ENCODE results near the gene ANO8. TPM values are rescaled to one million over a fixed set of nuclear protein-coding genes. Genes with fewer than 3 reads are reported as not detected.

ANO8 gene
- total RNA-seq, 6 experiments from 2014 or later: 5.0 to 8.8 (median 6.6) TPM

DNA sequence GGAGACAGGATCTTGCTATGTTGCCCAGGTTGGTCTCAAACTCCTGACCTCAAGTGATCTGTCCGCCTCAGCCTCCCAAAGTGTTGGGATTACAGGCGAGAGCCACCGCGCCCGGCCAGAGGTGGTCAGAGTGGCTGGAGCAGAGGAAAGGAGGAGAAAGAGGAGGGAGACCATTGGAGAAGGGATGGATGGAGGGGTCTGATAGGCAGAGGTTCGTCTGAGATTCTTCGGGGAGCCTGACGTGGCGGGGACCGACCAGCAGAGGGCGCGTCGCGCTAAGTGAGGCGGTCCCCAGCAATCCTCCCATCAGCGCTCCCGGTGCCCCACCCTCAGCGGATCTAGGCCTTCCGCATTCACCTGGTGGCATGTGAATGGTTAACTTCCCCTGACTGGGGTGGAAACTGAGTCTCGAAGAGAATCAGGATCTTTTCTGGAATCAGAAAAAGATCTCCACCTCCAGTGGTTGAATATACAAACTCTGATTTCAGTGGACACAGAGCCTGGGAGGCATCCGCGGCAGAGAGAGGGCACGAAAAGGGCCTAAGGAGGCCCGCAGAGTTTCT is 11.5 kb upstream of the ANO8 start:
- Histone ChIP-seq H3K27me3 (no peaks in the 10 kb centered on the region), H3K36me3 (no peaks in the 10 kb centered on the region), H3K27ac (no peak overlapping the region), H3K4me1 (peaks cover 0 to 3% (median 1%) of the 10 kb centered on the region in 4 donors), H3K4me3 (no peak overlapping the region), H3K9me3 (no peaks in the 10 kb centered on the region)
- intact Hi-C loops (cut with DNase I): loop anchor here (5.0 to 10.0 kb wide), 2 partner anchors 41 to 109 kb away; no protein-coding TSS in a partner anchor
- peak in 2 of 3 donors; percentile 74 to 78 for DNase-seq
- ATAC-seq: peak; percentile 90 to 95 (median 92)
- 13% methylated on average over 21 of the region's 24 CpGs for WGBS (ENCODE audit: insufficient coverage, low coverage, low lambda C conversion rate, missing lambda C conversion rate)
- TF ChIP-seq, protein P1, sequence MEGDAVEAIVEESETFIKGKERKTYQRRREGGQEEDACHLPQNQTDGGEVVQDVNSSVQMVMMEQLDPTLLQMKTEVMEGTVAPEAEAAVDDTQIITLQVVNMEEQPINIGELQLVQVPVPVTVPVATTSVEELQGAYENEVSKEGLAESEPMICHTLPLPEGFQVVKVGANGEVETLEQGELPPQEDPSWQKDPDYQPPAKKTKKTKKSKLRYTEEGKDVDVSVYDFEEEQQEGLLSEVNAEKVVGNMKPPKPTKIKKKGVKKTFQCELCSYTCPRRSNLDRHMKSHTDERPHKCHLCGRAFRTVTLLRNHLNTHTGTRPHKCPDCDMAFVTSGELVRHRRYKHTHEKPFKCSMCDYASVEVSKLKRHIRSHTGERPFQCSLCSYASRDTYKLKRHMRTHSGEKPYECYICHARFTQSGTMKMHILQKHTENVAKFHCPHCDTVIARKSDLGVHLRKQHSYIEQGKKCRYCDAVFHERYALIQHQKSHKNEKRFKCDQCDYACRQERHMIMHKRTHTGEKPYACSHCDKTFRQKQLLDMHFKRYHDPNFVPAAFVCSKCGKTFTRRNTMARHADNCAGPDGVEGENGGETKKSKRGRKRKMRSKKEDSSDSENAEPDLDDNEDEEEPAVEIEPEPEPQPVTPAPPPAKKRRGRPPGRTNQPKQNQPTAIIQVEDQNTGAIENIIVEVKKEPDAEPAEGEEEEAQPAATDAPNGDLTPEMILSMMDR (IDR thresholded peaks at IDR 0.05): peak; percentile 91 to 97 (median 94)
- no peak for TF ChIP-seq POLR2A (IDR thresholded peaks at IDR 0.05)

DNA sequence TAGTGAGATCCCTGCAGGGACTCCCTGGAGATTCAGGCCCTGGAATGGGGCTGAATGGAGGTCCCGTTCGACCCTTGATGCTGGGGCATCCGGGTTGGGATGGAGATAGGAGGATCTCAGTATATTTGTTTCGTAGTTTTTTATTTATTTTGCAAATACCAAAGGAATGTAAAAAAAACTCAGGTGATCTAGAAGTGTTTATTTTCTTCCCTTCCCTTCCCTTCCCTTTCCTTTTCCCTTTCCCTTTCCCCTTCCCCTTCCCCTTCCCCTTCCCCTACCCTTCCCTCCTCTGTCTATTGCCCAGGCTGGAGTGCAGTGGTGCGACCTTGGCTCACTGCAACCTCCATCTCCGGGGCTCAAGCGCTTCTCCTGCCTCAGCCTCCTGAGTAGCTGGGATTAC is 7.2 kb upstream of the ANO8 start:
- Histone ChIP-seq H3K36me3 (no peaks in the 10 kb centered on the region), H3K27me3 (no peaks in the 10 kb centered on the region), H3K4me3 (no peak overlapping the region), H3K27ac (no peak overlapping the region), H3K4me1 (peaks cover 0 to 13% (median 5%) of the 10 kb centered on the region in 4 donors), H3K9me3 (no peaks in the 10 kb centered on the region)
- TF ChIP-seq, protein P1 (IDR thresholded peaks at IDR 0.05): no peak
- TF ChIP-seq POLR2A (IDR thresholded peaks at IDR 0.05): no peak
- DNase-seq (no peak), ATAC-seq (no peak)
- intact Hi-C loops (cut with DNase I): loop anchor here in 1 of 2 donors (10.0 kb wide), 1 partner anchor 113 kb away; no protein-coding TSS in a partner anchor
- WGBS (ENCODE audit: insufficient coverage, low coverage, low lambda C conversion rate, missing lambda C conversion rate): 79% methylated on average over 7 of the region's 7 CpGs

DNA sequence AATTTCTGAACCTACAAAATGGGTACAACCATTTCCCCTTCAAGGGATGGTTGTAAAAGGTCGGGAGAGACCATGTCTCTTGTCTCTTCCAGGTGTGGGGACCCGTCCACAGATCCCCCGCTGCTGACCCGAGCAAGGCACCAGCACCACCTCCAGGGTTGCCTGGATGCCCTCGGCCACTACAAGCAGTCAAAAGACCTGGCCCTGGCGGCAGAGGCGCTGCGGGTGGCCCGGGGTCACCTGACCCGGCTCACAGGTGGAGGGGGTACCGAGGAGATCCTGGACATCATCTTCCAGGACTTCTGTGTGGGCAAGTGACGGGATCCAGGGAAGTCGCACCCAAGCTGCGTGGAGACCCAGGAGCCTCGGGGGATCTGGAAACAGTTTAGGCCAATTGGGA is 6.7 kb upstream of the ANO8 start:
- DNase-seq: no peak
- 97% methylated on average over 11 of the region's 15 CpGs for WGBS (ENCODE audit: insufficient coverage, low coverage, low lambda C conversion rate, missing lambda C conversion rate)
- no peaks in the 10 kb centered on the region for H3K36me3 ChIP-seq
- peak overlapping the region in 2 of 3 donors; percentile 48 to 57 for H3K27ac ChIP-seq
- no peaks in the 10 kb centered on the region for H3K27me3 ChIP-seq
- TF ChIP-seq, protein P1 (IDR thresholded peaks at IDR 0.05): no peak
- no peak for TF ChIP-seq POLR2A (IDR thresholded peaks at IDR 0.05)
- H3K4me1 ChIP-seq: peaks cover 0 to 13% (median 5%) of the 10 kb centered on the region in 4 donors
- H3K9me3 ChIP-seq: no peaks in the 10 kb centered on the region
- no peak overlapping the region for H3K4me3 ChIP-seq
- intact Hi-C loops (cut with DNase I): loop anchor here in 1 of 2 donors (10.0 kb wide), 1 partner anchor 113 kb away; no protein-coding TSS in a partner anchor
- no peak for ATAC-seq

DNA sequence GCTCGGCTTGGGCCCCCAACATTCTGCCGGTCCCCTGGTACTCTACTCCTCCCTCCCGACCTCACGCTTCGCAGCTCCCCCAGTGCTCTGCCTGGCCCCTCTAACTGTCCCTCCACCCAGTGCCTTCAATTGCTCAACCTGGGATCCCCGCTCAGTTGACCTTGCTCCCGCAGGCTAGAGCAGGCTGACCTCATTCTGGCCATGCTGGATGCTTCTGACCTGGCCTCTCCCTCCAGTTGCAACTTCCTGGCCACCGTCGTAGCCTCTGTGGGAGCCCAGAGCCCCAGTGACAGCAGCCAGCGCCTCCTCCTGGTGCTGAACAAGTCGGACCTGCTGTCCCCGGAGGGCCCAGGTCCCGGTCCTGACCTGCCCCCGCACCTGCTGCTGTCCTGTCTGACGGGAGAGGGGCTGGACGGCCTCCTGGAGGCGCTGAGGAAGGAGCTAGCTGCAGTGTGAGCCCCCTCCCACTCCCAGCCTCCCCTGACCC is 6.3 kb upstream of the ANO8 start:
- peak overlapping the region in 2 of 3 donors; percentile 48 to 57 for H3K27ac ChIP-seq
- TF ChIP-seq, protein P1 (IDR thresholded peaks at IDR 0.05): peak in 2 of 4 donors; percentile 21 to 23
- TF ChIP-seq POLR2A (IDR thresholded peaks at IDR 0.05): peak; percentile 56
- H3K4me1 ChIP-seq: peaks cover 0 to 13% (median 5%) of the 10 kb centered on the region in 4 donors
- intact Hi-C loops (cut with DNase I): loop anchor here in 1 of 2 donors (10.0 kb wide), 1 partner anchor 114 kb away; no protein-coding TSS in a partner anchor
- H3K4me3 ChIP-seq: peak overlapping the region in 1 of 3 donors; percentile 10
- DNase-seq: peak; percentile 75 to 80 (median 79)
- no peaks in the 10 kb centered on the region for H3K9me3 ChIP-seq
- no peaks in the 10 kb centered on the region for H3K36me3 ChIP-seq
- WGBS (ENCODE audit: insufficient coverage, low coverage, low lambda C conversion rate, missing lambda C conversion rate): 23% methylated on average over 8 of the region's 17 CpGs
- peak; percentile 45 to 62 (median 56) for ATAC-seq
- no peaks in the 10 kb centered on the region for H3K27me3 ChIP-seq

All from right lobe of liver (tissue), 6 donors.